MM.1S (cell line): Measurements from ENCODE around the gene CTNNA3.

Source experiments
- EZH2 ChIP-seq: fragments of 300-600 bp; sonication (generic); optimal IDR thresholded peaks from 2 replicates; pipeline ENCODE3; 2017; ENCODE audit warnings: low read depth, mild to moderate bottlenecking, antibody characterized with exemption, low read length, mixed read lengths
- TF ChIP-seq, protein P1 (sequence below): fragments of 300-600 bp; sonication (generic); IDR thresholded peaks from 2 replicates; pipeline ENCODE4 v1.5.1; 2016; ENCODE audit warnings: antibody characterized with exemption, low read length, mixed read lengths

DNA sequence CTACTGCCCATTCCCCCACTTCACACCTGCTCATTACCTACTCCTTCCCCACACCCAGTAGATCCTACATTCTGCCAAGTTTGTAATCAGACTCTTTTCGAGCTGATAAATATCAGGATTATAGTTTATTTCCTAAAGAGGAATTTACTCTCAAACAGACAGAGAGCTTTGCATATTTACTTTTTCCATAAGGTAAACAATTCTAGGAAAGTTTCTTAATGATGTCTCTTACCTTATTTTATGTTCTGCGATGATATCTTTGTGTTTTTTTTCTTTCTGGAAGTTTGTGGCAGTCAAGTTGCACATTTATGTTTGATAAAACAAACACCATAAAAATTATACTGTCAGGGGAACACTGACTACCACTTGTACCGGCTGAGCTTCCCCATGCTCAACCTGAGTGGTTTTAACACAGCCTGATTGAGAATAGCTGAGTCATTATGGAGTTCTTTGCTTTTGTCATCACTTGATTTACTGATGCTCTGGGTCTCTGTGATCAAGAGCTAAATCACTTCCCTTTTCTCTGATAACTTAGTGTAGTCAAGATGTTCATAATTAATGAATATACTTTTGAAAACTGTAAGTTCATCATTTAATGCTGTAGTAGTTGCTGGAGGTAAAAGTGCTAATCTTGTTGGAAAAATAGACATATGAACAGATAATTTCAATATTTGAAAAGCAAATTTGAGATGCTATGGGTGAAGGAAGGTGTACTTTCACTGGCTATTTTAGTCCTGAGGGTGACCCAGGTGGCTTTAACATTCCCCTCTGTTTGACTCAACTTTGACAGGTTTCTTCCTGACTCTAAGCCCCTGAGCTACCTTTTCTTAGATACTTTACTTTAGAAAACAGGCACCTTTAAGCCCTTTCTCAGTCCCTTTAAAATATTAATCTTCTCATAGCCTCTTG, 1804.7 kb downstream of the CTNNA3 start:
- no peak for TF ChIP-seq EZH2
- TF ChIP-seq, protein P1, sequence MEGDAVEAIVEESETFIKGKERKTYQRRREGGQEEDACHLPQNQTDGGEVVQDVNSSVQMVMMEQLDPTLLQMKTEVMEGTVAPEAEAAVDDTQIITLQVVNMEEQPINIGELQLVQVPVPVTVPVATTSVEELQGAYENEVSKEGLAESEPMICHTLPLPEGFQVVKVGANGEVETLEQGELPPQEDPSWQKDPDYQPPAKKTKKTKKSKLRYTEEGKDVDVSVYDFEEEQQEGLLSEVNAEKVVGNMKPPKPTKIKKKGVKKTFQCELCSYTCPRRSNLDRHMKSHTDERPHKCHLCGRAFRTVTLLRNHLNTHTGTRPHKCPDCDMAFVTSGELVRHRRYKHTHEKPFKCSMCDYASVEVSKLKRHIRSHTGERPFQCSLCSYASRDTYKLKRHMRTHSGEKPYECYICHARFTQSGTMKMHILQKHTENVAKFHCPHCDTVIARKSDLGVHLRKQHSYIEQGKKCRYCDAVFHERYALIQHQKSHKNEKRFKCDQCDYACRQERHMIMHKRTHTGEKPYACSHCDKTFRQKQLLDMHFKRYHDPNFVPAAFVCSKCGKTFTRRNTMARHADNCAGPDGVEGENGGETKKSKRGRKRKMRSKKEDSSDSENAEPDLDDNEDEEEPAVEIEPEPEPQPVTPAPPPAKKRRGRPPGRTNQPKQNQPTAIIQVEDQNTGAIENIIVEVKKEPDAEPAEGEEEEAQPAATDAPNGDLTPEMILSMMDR = no peak
